Effector memory CD4-positive, alpha-beta T cell (primary cell): ENCODE data around the gene MYO10.
"Not testable (repeated sequence)": the region's sequence is repeated elsewhere in the genome, so short reads cannot be mapped to it uniquely, and the experiment has no call there.

Source experiments
- DNase-seq, 3 donors: peaks; one replicate each; pipeline ENCODE4 v3.0.0-alpha.2; 2020
- H3K27ac ChIP-seq: 2 replicates; pipeline ENCODE4 v1.7.0; 2013; ENCODE audit warnings: mild to moderate bottlenecking, low read length, moderate library complexity; ENCODE audit not compliant: insufficient read depth, poor library complexity, severe bottlenecking
- H3K27me3 ChIP-seq: replicated peaks from 2 replicates; pipeline ENCODE4 v1.7.0; 2013; ENCODE audit warnings: mild to moderate bottlenecking, low read length; ENCODE audit not compliant: insufficient read depth, control insufficient read depth, poor library complexity, severe bottlenecking
- H3K36me3 ChIP-seq: 2 replicates; pipeline ENCODE4 v1.7.0; 2013; ENCODE audit warnings: mild to moderate bottlenecking, low read length, moderate library complexity; ENCODE audit not compliant: control insufficient read depth, insufficient read depth
- H3K4me1 ChIP-seq: 2 replicates; pipeline ENCODE4 v1.7.0; 2013; ENCODE audit warnings: low read length, mild to moderate bottlenecking; ENCODE audit not compliant: control insufficient read depth, insufficient read depth, poor library complexity, severe bottlenecking
- H3K4me3 ChIP-seq: 2 replicates; pipeline ENCODE4 v1.7.0; 2013; ENCODE audit warnings: low read length, low read depth, mild to moderate bottlenecking; ENCODE audit not compliant: insufficient read depth, poor library complexity, severe bottlenecking
- H3K9me3 ChIP-seq: 2 replicates; pipeline ENCODE4 v1.7.0; 2013; ENCODE audit warnings: mild to moderate bottlenecking, low read length, moderate library complexity; ENCODE audit not compliant: control insufficient read depth

MYO10 gene

GRCh38 chr5:16732356-16732755 lies 203.7 kb downstream of the MYO10 start:
- Histone ChIP-seq H3K27me3 (no peaks in the 10 kb centered on the region), H3K4me1 (no peaks in the 10 kb centered on the region), H3K4me3 (no peak overlapping the region), H3K27ac (no peak overlapping the region), H3K36me3 (no peaks in the 10 kb centered on the region), H3K9me3 (no peaks in the 10 kb centered on the region)
- no peak for DNase-seq

GRCh38 chr5:16727755-16728325 lies 208.2 kb downstream of the MYO10 start:
- no peak for DNase-seq
- H3K9me3 ChIP-seq: no peaks in the 10 kb centered on the region
- H3K4me1 ChIP-seq: no peaks in the 10 kb centered on the region
- H3K27ac ChIP-seq: no peak overlapping the region
- no peaks in the 10 kb centered on the region for H3K36me3 ChIP-seq
- no peaks in the 10 kb centered on the region for H3K27me3 ChIP-seq
- no peak overlapping the region for H3K4me3 ChIP-seq

GRCh38 chr5:16726538-16726946 lies 209.5 kb downstream of the MYO10 start:
- Histone ChIP-seq H3K27me3 (no peaks in the 10 kb centered on the region), H3K36me3 (no peaks in the 10 kb centered on the region), H3K4me3 (no peak overlapping the region), H3K4me1 (no peaks in the 10 kb centered on the region), H3K9me3 (no peaks in the 10 kb centered on the region), H3K27ac (no peak overlapping the region)
- no peak for DNase-seq

- H3K9me3 ChIP-seq: no peaks in the 10 kb centered on the region
- H3K27ac ChIP-seq: no peak overlapping the region
- H3K4me3 ChIP-seq: no peak overlapping the region
- H3K27me3 ChIP-seq: no peaks in the 10 kb centered on the region
- no peak for DNase-seq
- no peaks in the 10 kb centered on the region for H3K36me3 ChIP-seq
- no peaks in the 10 kb centered on the region for H3K4me1 ChIP-seq
Measured at GRCh38 chr5:16725575-16725974, 210.5 kb downstream of the MYO10 start.

GRCh38 chr5:16723821-16724220 lies 212.3 kb downstream of the MYO10 start:
- Histone ChIP-seq H3K4me3 (no peak overlapping the region), H3K36me3 (no peaks in the 10 kb centered on the region), H3K27ac (no peak overlapping the region), H3K9me3 (no peaks in the 10 kb centered on the region), H3K27me3 (no peaks in the 10 kb centered on the region), H3K4me1 (no peaks in the 10 kb centered on the region)
- DNase-seq: no peak

GRCh38 chr5:16722097-16722495 lies 214.0 kb downstream of the MYO10 start:
- Histone ChIP-seq H3K27me3 (no peaks in the 10 kb centered on the region), H3K36me3 (no peaks in the 10 kb centered on the region), H3K9me3 (no peaks in the 10 kb centered on the region), H3K4me1 (no peaks in the 10 kb centered on the region), H3K4me3 (no peak overlapping the region), H3K27ac (no peak overlapping the region)
- DNase-seq: no peak

- no peaks in the 10 kb centered on the region for H3K4me1 ChIP-seq
Measured at GRCh38 chr5:16721151-16722096, 214.7 kb downstream of the MYO10 start.

GRCh38 chr5:16718036-16718435 lies 218.1 kb downstream of the MYO10 start:
- H3K4me1 ChIP-seq, H3K4me3 ChIP-seq, H3K9me3 ChIP-seq, H3K27ac ChIP-seq, H3K27me3 ChIP-seq, DNase-seq, H3K36me3 ChIP-seq: not testable (repeated sequence)

More at GRCh38 chr5:16721151-16722096, 214.7 kb downstream of the MYO10 start:
- no peaks in the 10 kb centered on the region for H3K27me3 ChIP-seq
- H3K27ac ChIP-seq: no peak overlapping the region
- no peak overlapping the region for H3K4me3 ChIP-seq
- H3K9me3 ChIP-seq: no peaks in the 10 kb centered on the region
- no peak for DNase-seq
- no peaks in the 10 kb centered on the region for H3K36me3 ChIP-seq

- Histone ChIP-seq H3K36me3 (no peaks in the 10 kb centered on the region), H3K4me1 (no peaks in the 10 kb centered on the region), H3K4me3 (no peak overlapping the region), H3K27me3 (no peaks in the 10 kb centered on the region), H3K9me3 (no peaks in the 10 kb centered on the region), H3K27ac (no peak overlapping the region)
- no peak for DNase-seq
Measured at GRCh38 chr5:16713386-16713928, 222.6 kb downstream of the MYO10 start.

- Histone ChIP-seq H3K4me1 (no peaks in the 10 kb centered on the region), H3K36me3 (no peaks in the 10 kb centered on the region), H3K4me3 (no peak overlapping the region), H3K9me3 (no peaks in the 10 kb centered on the region), H3K27me3 (no peaks in the 10 kb centered on the region), H3K27ac (no peak overlapping the region)
- no peak for DNase-seq
Measured at GRCh38 chr5:16712620-16713019, 223.5 kb downstream of the MYO10 start.
